IMR-90 (cell line): ENCODE results near the gene PIP5K1C. TPM values are rescaled to one million over a fixed set of nuclear protein-coding genes. Genes with fewer than 3 reads are reported as not detected.

ENCODE experiments used
- ATAC-seq: fragments of 200-7000 bp; cut with Tn5 transposase; 2 replicates; pipeline ENCODE4 v1.9.1; 2020; ENCODE audit warnings: low read depth, mild to moderate bottlenecking, moderate library complexity
- BruUV-seq: library from RNA; stranded (reverse); fragments of 400-500 nt; replicated peaks from 2 replicates; lab custom pipeline; 2021; lab: Mats Ljungman, UMichigan
- CTCF ChIA-PET: fragments of 300-600 bp; formaldehyde crosslinking; extraction: SDS; loops from one replicate; lab custom pipeline; 2021; ENCODE audit warnings: antibody characterized with exemption; lab: Yijun Ruan, JAX
- POLR2A ChIA-PET: fragments of 300-600 bp; sonication (Branson Sonifier 250); formaldehyde crosslinking; loops from one replicate; lab custom pipeline; 2022; ENCODE audit warnings: antibody characterized with exemption; ENCODE audit not compliant: unreplicated experiment; lab: Charles Lee
- DNase-seq: peaks from one replicate; pipeline ENCODE4 v3.0.0; 2013
- H2AFZ ChIP-seq: replicated peaks from 2 replicates; pipeline ENCODE3; 2013; ENCODE audit warnings: low read length, mild to moderate bottlenecking; ENCODE audit not compliant: poor library complexity
- H2AK5ac ChIP-seq: 2 replicates; pipeline ENCODE4 v1.6.1; 2013; ENCODE audit warnings: low read depth, low read length, inconsistent platforms
- H2AK9ac ChIP-seq: replicated peaks from 2 replicates; pipeline ENCODE3; 2013; ENCODE audit warnings: mild to moderate bottlenecking, low read depth, low read length, moderate library complexity; ENCODE audit not compliant: poor library complexity
- H2BK120ac ChIP-seq: 2 replicates; pipeline ENCODE4 v1.6.1; 2013; ENCODE audit warnings: low read depth, low read length, inconsistent platforms
- H2BK15ac ChIP-seq: 3 replicates; pipeline ENCODE4 v1.6.1; 2013; ENCODE audit warnings: low read depth, low read length, inconsistent platforms
- H2BK20ac ChIP-seq: 2 replicates; pipeline ENCODE4 v1.6.1; 2013; ENCODE audit warnings: low read depth, mild to moderate bottlenecking, inconsistent platforms, low read length, moderate library complexity
- H2BK5ac ChIP-seq: 2 replicates; pipeline ENCODE4 v1.6.1; 2013; ENCODE audit warnings: mild to moderate bottlenecking, low read depth, low read length, inconsistent platforms; ENCODE audit not compliant: poor library complexity, severe bottlenecking
- H3K14ac ChIP-seq: replicated peaks from 2 replicates; pipeline ENCODE4 v1.6.1; 2013; ENCODE audit warnings: low read depth, low read length, inconsistent platforms
- H3K18ac ChIP-seq: 2 replicates; pipeline ENCODE4 v1.6.1; 2013; ENCODE audit warnings: low read depth, low read length, control low read depth
- H3K23ac ChIP-seq: 2 replicates; pipeline ENCODE4 v1.6.1; 2013; ENCODE audit warnings: low read depth, low read length, inconsistent platforms
- H3K27ac ChIP-seq: 2 replicates; pipeline ENCODE4 v1.5.1; 2013; ENCODE audit warnings: mild to moderate bottlenecking, control low read depth, low read length; ENCODE audit not compliant: insufficient read depth
- H3K27me3 ChIP-seq: 2 replicates; pipeline ENCODE4 v1.6.1; 2013; ENCODE audit warnings: low read length; ENCODE audit not compliant: control insufficient read depth, insufficient read depth
- H3K36me3 ChIP-seq: 2 replicates; pipeline ENCODE4 v1.6.1; 2013; ENCODE audit warnings: low read length, mixed read lengths; ENCODE audit not compliant: control insufficient read depth, insufficient read depth
- H3K4ac ChIP-seq: 2 replicates; pipeline ENCODE4 v1.6.1; 2013; ENCODE audit warnings: low read depth, low read length, inconsistent platforms
- H3K4me1 ChIP-seq: 2 replicates; pipeline ENCODE4 v1.6.1; 2013; ENCODE audit warnings: low read length, mixed read lengths; ENCODE audit not compliant: control insufficient read depth, insufficient read depth
- H3K4me2 ChIP-seq: 2 replicates; pipeline ENCODE4 v1.6.1; 2013; ENCODE audit warnings: low read depth, mild to moderate bottlenecking, control low read depth, low read length, moderate library complexity
- H3K4me3 ChIP-seq: 2 replicates; pipeline ENCODE4 v1.5.1; 2013; ENCODE audit warnings: low read depth, mild to moderate bottlenecking, control low read depth, low read length, moderate library complexity; ENCODE audit not compliant: insufficient read depth
- H3K56ac ChIP-seq: 2 replicates; pipeline ENCODE4 v1.6.1; 2013; ENCODE audit warnings: low read length, inconsistent platforms; ENCODE audit not compliant: insufficient read depth; ENCODE audit errors: extremely low read depth
- H3K79me1 ChIP-seq, 2 experiments: 2 replicates each; pipeline ENCODE4 v1.6.1; 2013; ENCODE audit warnings: low read length in 2 of 2, inconsistent platforms in 1 of 2, low read depth in 1 of 2
- H3K9ac ChIP-seq: 2 replicates; pipeline ENCODE4 v1.6.1; 2013; ENCODE audit warnings: low read depth, low read length, control low read depth
- H3K9me1 ChIP-seq: 2 replicates; pipeline ENCODE4 v1.6.1; 2013; ENCODE audit warnings: low read length, inconsistent platforms; ENCODE audit not compliant: insufficient read depth
- H3K9me3 ChIP-seq: 2 replicates; pipeline ENCODE4 v1.6.1; 2013; ENCODE audit warnings: low read length; ENCODE audit not compliant: control insufficient read depth, insufficient read depth
- H4K20me1 ChIP-seq: 2 replicates; pipeline ENCODE4 v1.6.1; 2013; ENCODE audit warnings: low read length, inconsistent platforms; ENCODE audit not compliant: insufficient read depth
- H4K5ac ChIP-seq: 2 replicates; pipeline ENCODE4 v1.6.1; 2013; ENCODE audit warnings: mild to moderate bottlenecking, low read depth, low read length, control low read depth
- H4K8ac ChIP-seq, 2 experiments: 2 replicates each; pipeline ENCODE4 v1.6.1; 2013; ENCODE audit warnings: low read depth in 2 of 2, low read length in 2 of 2, control low read depth in 1 of 2, inconsistent platforms in 1 of 2
- H4K91ac ChIP-seq: 2 replicates; pipeline ENCODE4 v1.6.1; 2013; ENCODE audit warnings: low read depth, low read length, inconsistent platforms; ENCODE audit not compliant: insufficient read depth
- WGBS, 2 experiments: methylation state at CpG; one replicate each; pipeline versions ENCODE4 v1.1.5 to v1.1.7; 2013; ENCODE audit warnings: missing lambda C conversion rate in 2 of 2; ENCODE audit not compliant: insufficient read length in 1 of 2; ENCODE audit errors: extremely low coverage in 2 of 2; 5-methylcytosine and 5-hydroxymethylcytosine counted together
- dilution Hi-C: fragments of 300-500 bp; cut with HindIII; formaldehyde crosslinking; loops from one replicate; pipeline ENCODE4 v1.14.3; 2018; ENCODE audit warnings: low sequenced_read_pairs; ENCODE audit not compliant: unreplicated experiment
- in situ Hi-C: fragments of 300-500 bp; cut with MboI; formaldehyde crosslinking; loops from 3 replicates; pipeline ENCODE4 v1.14.3; 2019; ENCODE audit warnings: low sequenced_read_pairs, inconsistent platforms, mixed read lengths
- intact Hi-C: fragments of 100-400 bp; cut with micrococcal nuclease; formaldehyde crosslinking; loops from 2 replicates; pipeline ENCODE4 v1.10.0; 2022
- polyA plus RNA-seq, 3 experiments: library from polyadenylated mRNA; depleted of rRNA; stranded (reverse); fragments of >200 nt; gene quantifications; 2 replicates each; pipeline ENCODE4 v1.2.3, GENCODE V29; 2012; ENCODE audit warnings: low replicate concordance in 1 of 3
- total RNA-seq: library from RNA; depleted of rRNA; stranded (reverse); fragments of >200 nt; gene quantifications from 2 replicates; pipeline ENCODE4 v1.2.3, GENCODE V29; 2012
- TF ChIP-seq, protein P1 (sequence below): conservative IDR thresholded peaks from 2 replicates; pipeline ENCODE4 v1.5.1; 2012; ENCODE audit warnings: mild to moderate bottlenecking, low read depth, low read length, improper control_type of control experiment
- TF ChIP-seq, protein P2 (sequence below): fragments of 150-350 bp; IDR thresholded peaks from 2 replicates; pipeline ENCODE4 v1.6.1; 2016; ENCODE audit warnings: low read depth, mild to moderate bottlenecking, low read length, moderate library complexity, borderline replicate concordance

Gene PIP5K1C
- total and polyA plus RNA-seq, 2 of the 4 experiments (the other 2 are of a cell fraction) = 13.6 to 23.3 TPM

DNA sequence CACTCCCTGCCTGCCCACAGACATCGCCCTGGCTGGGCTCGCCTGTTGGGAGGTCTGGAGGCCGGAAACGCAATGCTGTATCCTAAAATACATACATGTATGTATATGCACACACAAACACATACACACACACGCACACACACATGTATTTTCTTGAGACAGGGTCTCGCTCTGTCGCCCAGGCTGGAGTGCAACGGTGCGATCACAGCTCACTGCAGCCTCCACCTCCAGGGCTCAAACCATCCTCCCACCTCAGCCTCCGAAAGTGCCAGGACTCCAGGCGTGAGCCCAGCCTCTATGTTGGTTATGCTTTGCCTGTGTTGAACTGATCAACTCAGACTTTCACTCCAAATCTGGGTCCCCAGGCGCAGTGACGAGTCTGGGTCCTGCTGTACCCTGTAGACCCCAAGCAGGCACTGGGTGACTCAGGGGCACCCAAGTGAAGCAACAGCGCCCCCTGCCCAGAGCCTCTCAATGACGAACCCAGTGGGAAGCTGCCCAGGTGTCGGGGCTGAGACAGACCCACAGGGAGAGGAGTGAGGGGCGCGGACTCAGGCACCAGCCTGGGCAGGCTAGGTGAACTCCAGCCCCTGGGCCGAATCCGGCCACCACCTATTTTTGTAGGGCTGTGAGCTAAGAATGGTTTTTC is 46.3 kb downstream of the PIP5K1C start:
- no peaks in the 10 kb centered on the region for H3K27me3 ChIP-seq
- peak overlapping the region; percentile 73; the same call in 1 of the 2 replicates for H2AK5ac ChIP-seq
- 97% methylated on average over 12 of the region's 20 CpGs; no CpG with 5 or more reads in 1 of the 2 experiments for WGBS, 2 experiments
- TF ChIP-seq, protein P1, sequence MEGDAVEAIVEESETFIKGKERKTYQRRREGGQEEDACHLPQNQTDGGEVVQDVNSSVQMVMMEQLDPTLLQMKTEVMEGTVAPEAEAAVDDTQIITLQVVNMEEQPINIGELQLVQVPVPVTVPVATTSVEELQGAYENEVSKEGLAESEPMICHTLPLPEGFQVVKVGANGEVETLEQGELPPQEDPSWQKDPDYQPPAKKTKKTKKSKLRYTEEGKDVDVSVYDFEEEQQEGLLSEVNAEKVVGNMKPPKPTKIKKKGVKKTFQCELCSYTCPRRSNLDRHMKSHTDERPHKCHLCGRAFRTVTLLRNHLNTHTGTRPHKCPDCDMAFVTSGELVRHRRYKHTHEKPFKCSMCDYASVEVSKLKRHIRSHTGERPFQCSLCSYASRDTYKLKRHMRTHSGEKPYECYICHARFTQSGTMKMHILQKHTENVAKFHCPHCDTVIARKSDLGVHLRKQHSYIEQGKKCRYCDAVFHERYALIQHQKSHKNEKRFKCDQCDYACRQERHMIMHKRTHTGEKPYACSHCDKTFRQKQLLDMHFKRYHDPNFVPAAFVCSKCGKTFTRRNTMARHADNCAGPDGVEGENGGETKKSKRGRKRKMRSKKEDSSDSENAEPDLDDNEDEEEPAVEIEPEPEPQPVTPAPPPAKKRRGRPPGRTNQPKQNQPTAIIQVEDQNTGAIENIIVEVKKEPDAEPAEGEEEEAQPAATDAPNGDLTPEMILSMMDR = 0 out of 2 replicates have a peak, but pooled peaks have one; percentile 15
- TF ChIP-seq, protein P2, sequence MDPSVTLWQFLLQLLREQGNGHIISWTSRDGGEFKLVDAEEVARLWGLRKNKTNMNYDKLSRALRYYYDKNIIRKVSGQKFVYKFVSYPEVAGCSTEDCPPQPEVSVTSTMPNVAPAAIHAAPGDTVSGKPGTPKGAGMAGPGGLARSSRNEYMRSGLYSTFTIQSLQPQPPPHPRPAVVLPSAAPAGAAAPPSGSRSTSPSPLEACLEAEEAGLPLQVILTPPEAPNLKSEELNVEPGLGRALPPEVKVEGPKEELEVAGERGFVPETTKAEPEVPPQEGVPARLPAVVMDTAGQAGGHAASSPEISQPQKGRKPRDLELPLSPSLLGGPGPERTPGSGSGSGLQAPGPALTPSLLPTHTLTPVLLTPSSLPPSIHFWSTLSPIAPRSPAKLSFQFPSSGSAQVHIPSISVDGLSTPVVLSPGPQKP = no peak
- peaks cover 3% of the 10 kb centered on the region for H3K4me1 ChIP-seq
- CTCF ChIA-PET = no interaction called here
- no peak overlapping the region for H2AFZ ChIP-seq
- H3K4me2 ChIP-seq = no peak overlapping the region
- no peak overlapping the region for H2BK20ac ChIP-seq
- ATAC-seq (no peak), DNase-seq (no peak)
- POLR2A ChIA-PET = no interaction called here
- H3K4me3 ChIP-seq = no peak overlapping the region
- no peaks in the 10 kb centered on the region for H3K9me3 ChIP-seq
- no TSS peak for BruUV-seq
- dilution Hi-C loops = no loop called here
- no peak overlapping the region for H4K8ac ChIP-seq
- intact Hi-C loops = no loop called here
- no peak overlapping the region for H3K18ac ChIP-seq
- peaks cover 3% of the 10 kb centered on the region; the same call in 1 of the 2 replicates for H3K9me1 ChIP-seq
- H3K14ac ChIP-seq = no peak overlapping the region
- H3K79me1 ChIP-seq = peaks cover 6 to 16% of the 10 kb centered on the region in 2 experiments
- H3K23ac ChIP-seq = no peak overlapping the region
- no peak overlapping the region for H3K56ac ChIP-seq
- H2AK9ac ChIP-seq = peak overlapping the region; percentile 70
- no peak overlapping the region for H3K4ac ChIP-seq
- H3K27ac ChIP-seq = no peak overlapping the region
- H4K20me1 ChIP-seq = no peaks in the 10 kb centered on the region
- no peak overlapping the region for H3K9ac ChIP-seq
- H4K5ac ChIP-seq = no peak overlapping the region
- H3K36me3 ChIP-seq = peaks cover 54% of the 10 kb centered on the region
- H2BK15ac ChIP-seq = no peak overlapping the region; the same call in 2 of the 3 replicates
- H4K91ac ChIP-seq = no peak overlapping the region
- in situ Hi-C loops = no loop called here
- no peak overlapping the region for H2BK5ac ChIP-seq
- no peak overlapping the region for H2BK120ac ChIP-seq
